GM19455 (cell line): Measurements from ENCODE around the gene FBXL17.

ENCODE experiments used
- ATAC-seq: cut with Tn5 transposase; IDR thresholded peaks from one replicate; pipeline ENCODE4 v1.9.1; 2021; ENCODE audit not compliant: unreplicated experiment

Gene FBXL17

DNA sequence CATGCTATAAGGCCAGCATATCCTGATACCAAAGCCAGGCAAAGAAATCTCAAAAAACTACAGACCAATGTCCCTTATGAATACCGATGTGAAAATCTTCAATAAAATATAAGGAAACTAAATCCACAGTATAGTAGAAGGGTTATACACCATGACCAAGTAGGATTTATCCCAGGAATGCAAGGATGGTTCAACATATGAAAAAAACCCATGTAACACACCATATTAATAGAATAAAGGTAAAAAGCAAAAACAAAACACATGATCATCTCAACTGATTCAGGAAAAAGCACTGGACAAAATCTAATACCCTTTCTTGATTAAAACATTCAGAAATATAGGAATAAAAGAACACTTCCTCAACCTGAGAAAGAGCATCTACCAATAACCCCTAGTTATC is 6.1 kb downstream of the FBXL17 start:
- no peak for ATAC-seq

DNA sequence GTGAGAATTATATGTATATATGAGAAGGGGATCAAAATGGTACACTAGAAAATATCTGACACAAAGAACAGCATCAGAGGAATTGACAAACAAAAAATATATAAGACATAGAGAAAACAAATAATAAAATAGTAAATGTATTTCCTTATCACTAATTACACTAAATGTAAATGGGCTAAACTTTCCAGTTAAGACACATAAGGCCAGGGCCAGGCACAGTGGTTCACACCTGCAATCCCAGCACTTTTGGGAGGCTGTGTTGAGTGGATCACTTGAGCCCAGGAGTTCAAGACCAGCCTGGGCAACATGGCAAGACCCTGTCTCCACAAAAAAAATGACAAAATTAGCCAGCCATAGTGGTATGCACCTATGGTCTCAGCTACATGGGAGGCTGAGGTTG is 8.5 kb downstream of the FBXL17 start:
- ATAC-seq = no peak

DNA sequence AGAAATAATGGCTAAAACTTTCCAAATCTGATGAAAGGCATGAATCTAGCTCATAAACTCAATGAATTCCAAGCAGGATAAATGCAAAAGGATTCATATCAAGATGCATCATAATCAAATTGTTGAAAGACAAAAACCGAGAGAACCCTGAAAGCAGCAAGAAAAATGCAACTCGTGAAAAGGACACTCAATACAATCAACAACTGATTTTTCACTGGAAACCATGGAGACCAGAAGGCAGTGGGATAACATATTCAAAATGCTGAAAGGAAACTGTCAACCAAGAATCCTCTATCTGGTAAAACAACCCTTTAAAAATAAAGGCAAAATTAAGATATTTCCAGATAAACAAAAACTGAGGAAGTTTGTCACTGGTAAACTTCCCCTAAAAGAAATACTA is 9.5 kb downstream of the FBXL17 start:
- no peak for ATAC-seq

DNA sequence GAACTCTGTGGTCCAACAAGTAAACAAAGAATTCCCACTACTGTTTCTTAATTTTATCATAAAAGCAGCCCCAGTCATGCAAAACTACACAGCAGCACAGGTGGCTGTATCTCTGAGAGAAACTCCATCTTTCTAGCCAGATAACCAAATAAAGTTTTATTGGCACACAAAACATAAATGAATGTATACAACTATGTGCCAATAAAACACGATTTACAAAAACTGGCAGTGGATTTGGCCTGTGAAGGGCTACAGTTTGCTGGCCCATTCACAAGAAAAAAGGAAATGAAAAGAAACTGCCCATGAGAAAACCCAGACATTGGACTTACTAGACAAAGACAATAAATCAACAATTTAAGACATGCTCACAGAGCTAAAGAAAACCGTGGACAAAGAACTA is 10.6 kb downstream of the FBXL17 start:
- no peak for ATAC-seq

DNA sequence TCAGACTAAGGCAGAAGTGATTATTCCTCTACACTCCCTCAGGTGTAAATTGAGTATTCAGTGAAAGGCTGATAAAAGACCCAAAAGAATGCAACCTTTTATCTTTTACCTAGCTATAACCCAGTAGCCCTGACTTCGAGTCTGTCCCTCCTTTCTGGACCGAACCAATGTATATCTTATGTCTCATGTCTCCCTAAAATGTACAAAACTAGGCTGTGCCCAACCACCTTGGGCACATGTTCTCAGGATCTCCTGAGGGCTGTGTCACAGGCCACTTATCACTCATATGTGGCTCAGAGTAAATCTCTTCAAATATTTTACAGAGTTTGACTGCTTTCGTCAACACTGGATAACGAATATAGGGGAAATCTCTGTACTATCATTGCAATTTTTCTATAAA is 12.7 kb downstream of the FBXL17 start:
- ATAC-seq = no peak

DNA sequence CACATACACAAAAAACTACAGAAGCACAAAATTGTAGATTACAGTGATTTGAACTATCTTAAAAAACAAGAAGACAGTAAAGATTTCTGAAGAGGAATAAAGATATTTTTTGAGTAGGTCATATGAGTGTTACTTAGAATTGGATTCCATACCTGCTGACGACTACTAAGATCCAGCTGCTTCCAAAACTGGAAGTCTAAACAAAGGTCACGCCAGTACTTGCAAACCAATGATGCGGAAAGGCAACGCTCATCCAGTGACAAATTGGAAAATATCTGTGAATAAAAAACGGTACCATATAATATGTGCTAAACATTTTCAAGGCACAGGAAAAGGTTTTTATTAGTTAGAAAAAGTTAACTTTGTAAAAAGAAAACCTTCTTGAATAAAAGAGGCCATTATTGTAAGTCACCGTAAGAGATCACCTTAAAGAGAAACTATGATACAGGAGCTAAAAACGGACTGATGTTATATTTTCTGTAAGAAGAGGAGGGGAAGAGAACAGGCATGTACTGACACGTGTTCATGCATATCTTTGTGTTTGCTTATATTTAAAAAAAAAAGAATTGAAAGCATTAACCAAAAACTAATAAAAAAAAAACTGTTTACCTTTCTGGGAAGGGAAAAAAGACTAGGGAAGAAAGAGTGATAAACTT is 14.1 kb downstream of the FBXL17 start:
- ATAC-seq = no peak

DNA sequence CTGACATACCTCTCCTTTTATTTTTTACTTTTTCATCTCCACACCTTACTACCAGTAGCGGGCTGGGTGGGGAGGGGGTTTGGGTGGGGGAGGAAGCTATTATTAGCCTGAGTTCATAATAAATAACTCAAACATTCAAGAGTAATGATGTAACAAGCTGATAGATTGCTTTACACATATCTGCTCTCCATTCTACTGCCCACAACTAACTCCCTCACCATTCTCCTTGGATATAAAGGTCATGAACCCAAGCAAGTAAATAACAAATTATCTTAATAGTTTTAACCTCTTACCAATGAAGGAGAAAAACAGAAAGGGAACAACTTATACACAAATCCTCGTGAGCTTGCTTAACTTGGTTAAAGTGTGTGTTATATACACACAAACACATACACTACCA is 15.4 kb downstream of the FBXL17 start:
- no peak for ATAC-seq

DNA sequence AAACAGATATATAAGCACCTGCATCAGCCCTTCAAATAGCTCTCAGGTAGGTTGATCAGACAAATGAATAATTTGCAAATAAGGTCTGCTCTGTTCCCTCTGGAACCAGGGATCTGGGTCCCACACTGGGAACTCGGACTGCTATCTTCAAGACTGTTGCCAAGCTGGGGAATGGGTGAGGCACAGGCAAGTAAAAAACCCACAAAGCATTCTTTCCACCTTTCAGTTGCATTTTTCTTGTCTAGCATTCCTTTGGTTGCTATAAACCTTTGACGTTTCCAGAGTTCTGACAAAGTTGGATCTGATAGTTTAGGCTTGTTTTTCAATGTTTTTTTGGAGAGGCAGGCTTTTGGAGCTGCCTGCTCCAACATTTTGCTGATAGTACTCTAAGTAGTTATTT is 20.1 kb downstream of the FBXL17 start:
- ATAC-seq = no peak

DNA sequence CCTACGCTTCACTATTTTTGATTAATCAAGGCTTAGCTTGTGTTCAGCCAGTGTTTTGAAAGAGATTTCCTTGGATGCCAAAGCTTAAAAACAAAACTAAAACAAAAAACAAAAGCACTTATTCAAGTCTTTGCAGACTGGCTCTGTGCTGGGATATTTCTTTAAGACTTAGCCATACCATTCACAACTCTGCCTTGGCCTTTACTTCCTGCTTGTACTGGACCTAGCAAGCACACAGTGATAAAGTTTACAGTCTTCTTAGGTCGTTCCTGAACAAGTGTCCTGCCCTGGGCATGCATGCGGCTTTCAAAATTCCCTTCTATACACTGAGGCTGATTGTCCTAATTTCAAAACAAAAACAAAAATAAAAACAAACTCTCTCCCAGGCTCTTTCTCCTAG is 20.7 kb downstream of the FBXL17 start:
- no peak for ATAC-seq

DNA sequence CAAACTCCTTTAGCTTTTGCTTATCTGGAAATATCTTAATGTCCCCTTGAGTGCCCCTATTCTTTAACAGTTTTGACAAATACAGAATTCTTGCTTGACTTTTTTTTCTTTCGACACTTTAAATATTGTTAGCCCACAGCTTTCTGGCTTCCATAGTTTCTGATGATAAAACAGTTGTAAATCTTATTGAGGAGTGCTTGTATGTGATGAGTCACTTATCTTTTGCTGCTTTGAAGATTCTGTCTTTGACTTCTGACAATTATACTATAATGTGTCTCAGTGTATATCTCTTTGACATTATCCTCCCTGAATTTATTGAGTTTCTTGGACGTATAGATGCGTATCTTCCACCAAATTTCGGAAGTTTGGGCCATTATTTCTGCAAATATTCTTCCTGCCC is 21.6 kb downstream of the FBXL17 start:
- ATAC-seq = no peak

DNA sequence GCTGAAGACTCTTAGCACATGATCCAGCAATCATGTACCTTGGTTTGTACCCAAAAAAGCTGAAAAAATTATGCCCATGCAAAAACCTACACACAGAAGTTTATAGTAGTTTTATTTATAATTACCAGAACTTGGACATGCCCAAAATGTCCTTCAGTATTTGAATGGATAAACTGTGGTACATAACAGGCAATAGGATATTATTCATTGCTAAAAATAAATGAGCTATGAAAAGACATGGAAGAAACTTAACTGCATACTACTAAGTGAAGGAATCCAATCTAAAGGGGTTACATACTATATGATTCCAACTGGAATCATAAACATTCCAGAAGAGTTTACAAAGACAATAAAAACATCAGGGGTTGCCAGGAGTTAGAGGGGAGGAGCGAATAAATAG is 25.6 kb downstream of the FBXL17 start:
- no peak for ATAC-seq

DNA sequence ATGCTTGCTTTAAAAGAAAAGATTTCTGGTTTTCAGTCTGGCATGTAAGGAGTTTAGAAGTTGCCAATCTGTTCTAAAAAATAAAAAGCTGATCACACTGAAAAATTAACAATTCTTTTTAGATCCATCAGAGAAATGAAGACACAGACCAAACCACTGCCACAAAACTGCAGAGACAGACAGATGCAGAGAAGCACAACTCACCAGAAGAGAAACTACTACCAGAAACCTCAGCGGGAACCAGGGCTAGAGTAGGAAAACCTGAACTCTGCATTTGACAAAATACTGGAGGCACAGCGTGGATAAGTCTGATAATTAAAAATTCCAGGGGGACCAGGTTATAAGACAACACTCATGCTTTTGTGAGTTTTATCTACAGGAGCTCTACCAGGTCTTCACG is 28.8 kb downstream of the FBXL17 start:
- no peak for ATAC-seq

DNA sequence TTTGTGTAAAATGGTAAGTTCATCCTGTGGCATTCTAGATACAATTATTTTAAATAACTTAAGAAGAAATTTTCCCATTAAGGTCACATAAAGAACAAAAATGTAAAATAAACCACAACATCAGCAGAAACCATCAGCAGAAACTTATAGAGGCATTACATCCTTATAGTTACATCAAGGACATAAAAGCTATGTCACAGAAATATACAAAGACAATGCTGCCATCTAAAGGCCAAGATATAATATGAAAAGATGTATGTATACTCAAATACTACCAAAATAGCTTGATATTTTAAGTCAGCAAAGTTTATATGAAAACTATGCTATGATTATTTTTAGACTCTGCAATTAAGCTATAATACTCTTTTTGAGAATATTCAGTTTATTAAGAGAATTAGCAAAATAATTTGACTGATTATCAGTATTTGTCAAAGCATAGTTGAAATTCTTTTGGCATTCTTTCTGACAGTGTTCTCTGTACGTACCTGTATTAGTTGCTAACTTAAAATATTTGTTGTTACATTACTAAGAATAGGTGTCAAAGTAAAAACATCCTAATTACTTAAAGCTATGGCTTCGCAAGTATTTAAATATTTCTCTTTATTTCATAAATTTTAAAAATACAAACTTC is 36.2 kb downstream of the FBXL17 start:
- peak; percentile 75 for ATAC-seq

DNA sequence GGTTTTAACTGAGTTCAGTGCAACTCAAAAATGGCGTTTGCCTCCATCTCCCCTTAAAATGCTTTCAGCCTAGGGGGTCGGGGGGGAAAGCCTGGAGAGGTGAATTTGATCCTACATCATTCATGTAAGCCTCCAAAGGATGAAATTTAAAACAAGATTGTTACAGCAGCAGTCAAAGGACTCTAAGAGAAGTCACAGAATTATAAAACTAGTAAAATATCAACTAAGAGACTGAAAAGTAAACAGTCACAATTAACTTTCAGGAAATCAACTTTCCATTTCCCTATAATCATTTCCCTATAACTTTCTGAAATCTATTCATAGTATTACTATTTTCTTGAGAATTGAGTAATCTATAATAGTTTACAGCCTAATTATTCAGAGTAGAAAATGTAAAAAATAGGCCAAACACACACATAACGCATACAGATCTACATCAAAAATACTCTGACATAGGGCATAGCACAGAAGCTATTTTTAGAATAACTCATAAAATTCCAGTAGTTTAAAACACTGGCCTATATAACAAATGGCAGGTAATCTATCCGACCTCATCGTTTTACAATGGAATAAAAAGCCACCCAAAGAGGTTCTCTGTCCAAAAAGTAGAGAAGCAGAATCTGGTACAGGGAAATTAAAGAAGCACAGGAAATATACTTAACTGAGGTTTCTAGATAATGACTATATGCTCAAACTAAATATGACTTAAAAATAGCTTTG is 37.6 kb downstream of the FBXL17 start:
- ATAC-seq = no peak

DNA sequence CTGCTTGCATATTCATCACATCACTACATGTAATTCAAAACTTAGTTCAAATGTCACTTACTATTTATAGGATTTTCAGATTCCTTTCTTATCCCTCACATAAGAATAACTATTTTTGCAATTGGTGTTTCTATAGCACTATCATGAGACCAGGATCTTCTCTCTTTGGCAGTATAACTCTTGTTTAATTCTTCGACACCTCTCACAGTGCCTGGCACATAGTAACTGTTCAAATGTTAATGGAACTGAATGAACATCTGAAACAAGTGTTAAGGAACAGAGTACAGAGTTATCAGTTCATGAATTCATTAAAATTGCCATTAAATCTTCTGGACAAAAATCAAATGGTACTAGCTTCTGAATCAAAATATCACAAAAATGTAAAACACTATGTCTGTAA is 40.0 kb downstream of the FBXL17 start:
- ATAC-seq = no peak

DNA sequence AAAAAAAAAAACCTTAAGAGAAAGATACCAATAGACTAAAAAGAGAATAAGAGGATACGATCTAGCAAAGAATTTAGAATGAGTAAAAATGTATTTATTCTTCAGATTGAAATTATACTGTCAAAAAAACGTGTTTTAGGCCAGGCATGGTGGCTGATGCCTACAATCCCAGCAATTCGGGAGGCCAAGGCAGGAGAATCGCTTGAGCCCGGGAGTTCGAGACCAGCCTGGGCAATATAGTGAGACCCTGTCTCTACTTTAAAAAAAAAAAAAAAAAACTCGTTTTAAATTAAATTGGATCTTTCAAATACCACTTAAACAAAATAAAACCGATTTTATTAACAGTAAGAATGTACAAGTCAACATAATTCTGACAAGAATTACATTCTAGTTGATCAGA is 41.8 kb downstream of the FBXL17 start:
- no peak for ATAC-seq

DNA sequence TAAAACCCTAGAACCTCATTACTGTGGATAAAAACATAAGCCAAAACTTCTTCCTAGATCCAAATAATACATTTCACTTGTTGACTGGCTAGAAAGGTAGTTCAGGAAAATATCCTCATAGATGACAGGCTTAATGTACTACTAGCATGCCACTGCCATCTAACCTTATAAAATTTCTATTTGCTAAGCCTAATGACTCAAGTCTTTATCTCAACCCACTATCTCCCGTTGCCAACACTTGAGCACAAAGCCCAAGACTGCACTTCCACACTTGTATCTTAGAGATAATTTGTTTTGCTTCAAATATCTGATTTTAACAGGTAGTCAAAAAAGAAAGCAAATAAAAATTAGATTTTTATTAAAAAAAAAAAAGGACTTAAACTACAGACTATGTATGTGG is 42.7 kb downstream of the FBXL17 start:
- ATAC-seq = no peak

DNA sequence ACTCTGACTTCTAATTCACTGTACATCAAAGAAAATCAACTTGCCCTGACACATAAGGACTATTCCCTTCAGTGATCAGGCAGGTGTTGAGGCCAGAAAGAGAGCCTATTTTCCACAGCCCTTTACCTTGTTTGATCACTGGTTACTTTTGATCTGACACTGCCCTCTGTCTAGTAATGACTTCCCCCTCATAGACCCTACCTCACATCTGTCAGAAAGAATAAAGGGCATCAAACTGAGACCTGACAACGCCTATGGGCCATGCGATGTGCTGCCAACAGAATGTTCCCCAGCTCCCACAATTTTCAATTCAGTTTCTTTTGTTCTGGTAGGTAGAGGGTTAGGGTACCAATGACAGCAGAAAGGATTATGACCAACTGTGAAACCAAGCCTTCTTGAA is 47.7 kb downstream of the FBXL17 start:
- no peak for ATAC-seq

DNA sequence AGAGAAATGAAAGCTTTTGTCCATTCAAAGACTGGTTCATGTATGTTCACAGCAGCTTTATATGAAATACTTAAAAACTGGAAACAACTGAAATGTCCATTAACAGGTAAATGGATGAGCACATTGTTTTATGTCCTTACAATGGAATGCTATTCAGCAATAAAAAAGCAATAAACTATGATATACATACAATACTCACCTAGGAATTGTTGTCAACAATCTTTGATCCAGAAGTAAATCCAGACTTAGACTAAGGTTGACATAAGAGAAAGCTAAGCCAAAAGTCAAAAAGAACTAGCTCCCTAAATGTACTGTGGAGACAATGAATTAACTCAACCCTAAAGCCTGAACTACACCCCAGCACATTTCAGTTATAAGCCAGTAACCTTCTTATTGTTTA is 54.9 kb downstream of the FBXL17 start:
- no peak for ATAC-seq

DNA sequence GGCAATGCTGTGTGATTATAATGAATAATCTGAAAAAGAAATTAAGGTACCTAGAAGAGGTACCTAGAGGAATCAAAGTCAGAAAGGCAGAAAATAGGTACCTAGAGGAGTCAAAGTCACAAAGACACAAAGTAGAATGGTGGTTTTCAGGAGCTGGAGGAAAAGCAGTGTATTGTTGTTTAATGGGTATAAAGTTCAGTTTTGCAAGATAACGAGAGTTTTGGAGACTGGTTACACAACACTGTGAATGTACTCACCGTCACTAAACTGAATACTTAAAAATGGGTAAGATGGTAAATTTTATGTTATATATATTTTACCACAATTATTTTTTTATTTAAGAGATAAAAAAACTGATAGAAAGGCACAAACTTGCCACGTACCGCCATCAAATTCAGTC is 57.0 kb downstream of the FBXL17 start:
- ATAC-seq = no peak

DNA sequence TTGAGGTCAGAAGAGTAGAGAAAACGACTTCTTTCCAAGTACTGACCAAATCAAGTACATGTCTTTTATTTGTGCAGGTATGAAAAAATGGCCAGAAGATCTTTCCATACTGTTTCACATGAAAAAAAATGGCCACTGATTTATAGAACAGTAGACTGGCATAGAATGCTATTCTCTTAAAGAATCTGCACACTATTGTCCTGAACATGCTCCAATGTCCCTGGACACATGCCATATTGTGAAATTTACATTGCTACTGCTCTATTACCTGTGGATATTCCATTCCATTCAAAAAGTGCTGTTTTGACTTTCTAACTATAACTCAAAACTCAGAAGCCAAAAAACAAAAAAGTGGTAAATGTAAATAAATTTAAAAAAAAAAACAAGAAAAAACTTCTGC is 60.6 kb downstream of the FBXL17 start:
- ATAC-seq = no peak

DNA sequence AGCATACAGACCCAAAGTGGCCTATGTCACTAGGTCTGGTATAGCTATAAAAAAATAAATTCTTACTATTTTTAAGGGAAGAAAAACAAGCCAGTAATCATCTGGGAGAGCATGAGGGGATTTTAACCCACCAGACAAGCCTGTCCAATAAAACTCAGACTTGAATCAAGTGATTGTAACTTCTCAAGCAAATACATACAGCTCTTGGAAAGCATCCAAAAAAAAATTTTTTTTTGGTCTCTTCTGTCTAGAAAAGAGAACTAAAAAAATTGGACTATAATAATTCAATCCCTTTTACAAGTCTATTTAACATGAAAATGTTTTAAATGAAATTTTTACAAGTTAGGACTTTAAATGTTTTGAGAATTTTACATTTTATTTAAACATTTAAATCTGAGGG is 61.7 kb downstream of the FBXL17 start:
- no peak for ATAC-seq

DNA sequence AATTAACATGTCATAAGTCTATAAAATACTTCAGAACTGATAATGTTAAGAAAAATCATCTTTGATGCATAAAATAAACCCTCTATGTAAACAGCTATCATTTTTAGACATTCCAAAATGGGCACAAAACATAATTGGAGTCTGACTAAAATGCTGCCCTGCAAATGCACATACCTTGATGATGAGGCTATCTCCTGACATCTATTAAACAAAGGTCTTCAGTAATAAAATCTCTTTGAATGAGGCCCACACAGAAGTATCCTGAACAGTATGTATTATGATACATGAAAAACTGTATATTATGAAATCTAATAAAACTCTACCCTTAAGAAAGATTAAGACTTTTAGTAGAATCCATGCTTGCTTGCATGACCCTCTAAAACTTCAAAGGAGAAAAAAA is 66.1 kb downstream of the FBXL17 start:
- ATAC-seq = no peak
